ENCODE results near the gene SETBP1.

SETBP1 gene

DNA sequence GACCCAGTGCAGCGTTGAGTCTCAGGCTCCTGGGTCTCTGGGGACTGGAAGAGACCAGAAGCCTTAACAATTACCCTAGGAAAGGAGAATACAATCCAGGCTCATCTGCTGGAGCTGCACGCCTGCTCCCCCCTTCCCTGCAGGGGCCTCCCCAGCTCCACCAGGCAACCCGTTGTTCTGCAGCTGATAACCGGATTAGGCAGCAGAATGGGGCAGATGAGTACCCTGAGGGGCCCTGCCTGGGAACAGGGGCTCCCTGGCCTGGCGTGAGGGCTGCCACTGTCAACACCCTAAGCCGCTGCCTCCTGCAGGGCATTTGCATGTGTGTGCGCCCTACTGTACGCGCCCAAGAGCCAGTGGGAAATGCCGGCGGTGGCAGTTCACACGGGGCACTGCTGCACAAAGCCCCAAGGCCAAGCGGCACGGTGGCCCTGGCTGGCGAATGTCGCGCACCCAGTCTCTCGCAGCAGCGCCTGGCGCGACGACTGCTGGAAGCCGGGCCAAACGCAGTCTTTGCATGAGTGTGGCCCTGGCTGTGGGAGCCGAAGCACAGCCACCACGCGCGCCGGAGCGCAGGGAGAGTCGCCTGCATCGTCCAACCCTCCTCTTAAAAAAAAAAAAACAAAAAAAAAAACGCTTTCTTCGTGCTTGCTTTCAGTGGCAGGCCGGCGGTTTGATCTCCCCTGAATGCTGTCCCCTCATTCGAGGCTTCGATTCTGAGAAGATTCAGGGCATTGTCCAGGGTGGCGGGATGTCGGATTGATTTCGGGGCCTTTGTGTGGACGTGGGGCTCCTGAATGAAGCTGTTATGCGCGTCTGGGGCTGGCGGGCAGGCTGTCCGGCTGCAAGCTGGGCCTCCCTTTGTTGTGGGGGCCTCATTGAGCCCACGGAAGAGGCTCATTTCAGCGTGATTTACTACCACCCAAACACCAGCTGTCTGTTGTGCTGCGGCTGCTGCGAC, 63.8 kb downstream of the SETBP1 start:
- Histone ChIP-seq H3K9ac (ENCODE audit: low read length) (no peak overlapping the region), H3K4me3 (ENCODE audit: low read length) (no peak overlapping the region), H3K36me3 (ENCODE audit: control insufficient read depth, insufficient read depth, low read length, severe bottlenecking) (no peaks in the 10 kb centered on the region), H3K27me3 (replicated peaks; ENCODE audit: control insufficient read depth, insufficient read depth, low read length) (no peaks in the 10 kb centered on the region), H3K4me1 (ENCODE audit: control insufficient read depth, insufficient read depth, low read length) (peaks cover 14% of the 10 kb centered on the region), H3K9me3 (ENCODE audit: control insufficient read depth, low read length) (no peaks in the 10 kb centered on the region)
- no peak for DNase-seq (ENCODE audit: low read depth)

- Histone ChIP-seq H3K9me3 (ENCODE audit: control insufficient read depth, low read length) (no peaks in the 10 kb centered on the region), H3K4me3 (ENCODE audit: low read length) (no peak overlapping the region), H3K27me3 (replicated peaks; ENCODE audit: control insufficient read depth, insufficient read depth, low read length) (no peaks in the 10 kb centered on the region), H3K4me1 (ENCODE audit: control insufficient read depth, insufficient read depth, low read length) (peaks cover 14% of the 10 kb centered on the region), H3K9ac (ENCODE audit: low read length) (no peak overlapping the region), H3K36me3 (ENCODE audit: control insufficient read depth, insufficient read depth, low read length, severe bottlenecking) (no peaks in the 10 kb centered on the region)
- no peak for DNase-seq (ENCODE audit: low read depth)
Measured at GRCh38 chr18:44747157-44747556, 66.5 kb downstream of the SETBP1 start.

DNA sequence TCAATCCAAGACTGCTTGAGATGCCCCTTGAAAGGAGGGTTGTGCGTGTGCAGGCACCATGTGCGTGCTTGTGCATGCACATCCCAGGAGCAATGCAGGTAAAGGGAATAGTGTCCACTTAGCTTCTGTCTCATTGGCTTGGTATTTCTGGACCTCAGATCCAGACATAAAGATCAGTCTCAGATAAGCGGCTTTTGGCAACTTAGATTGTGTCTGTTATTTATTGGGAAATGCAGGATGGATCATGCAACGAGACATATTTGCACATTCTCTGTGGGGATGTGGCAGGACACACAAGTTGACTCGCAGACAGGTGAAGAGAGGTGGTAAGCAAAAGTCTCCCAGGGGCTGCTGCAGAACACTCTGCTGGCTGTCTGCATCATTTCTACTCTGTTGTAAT, 67.9 kb downstream of the SETBP1 start:
- no peaks in the 10 kb centered on the region for H3K27me3 ChIP-seq (replicated peaks; ENCODE audit: control insufficient read depth, insufficient read depth, low read length)
- no peak for DNase-seq (ENCODE audit: low read depth)

GRCh38 chr18:44750774-44751173, 70.1 kb downstream of the SETBP1 start:
- peaks cover 7% of the 10 kb centered on the region for H3K4me1 ChIP-seq (ENCODE audit: control insufficient read depth, insufficient read depth, low read length)
- H3K9me3 ChIP-seq (ENCODE audit: control insufficient read depth, low read length), result no peaks in the 10 kb centered on the region
- no peaks in the 10 kb centered on the region for H3K36me3 ChIP-seq (ENCODE audit: control insufficient read depth, insufficient read depth, low read length, severe bottlenecking)
- H3K4me3 ChIP-seq (ENCODE audit: low read length), result no peak overlapping the region
- H3K9ac ChIP-seq (ENCODE audit: low read length), result no peak overlapping the region
- no peak for DNase-seq (ENCODE audit: low read depth)
- no peaks in the 10 kb centered on the region for H3K27me3 ChIP-seq (replicated peaks; ENCODE audit: control insufficient read depth, insufficient read depth, low read length)

More for the DNA sequence above, 67.9 kb downstream of the SETBP1 start:
- Histone ChIP-seq H3K9ac (ENCODE audit: low read length) (no peak overlapping the region), H3K36me3 (ENCODE audit: control insufficient read depth, insufficient read depth, low read length, severe bottlenecking) (no peaks in the 10 kb centered on the region), H3K4me1 (ENCODE audit: control insufficient read depth, insufficient read depth, low read length) (peaks cover 7% of the 10 kb centered on the region), H3K4me3 (ENCODE audit: low read length) (no peak overlapping the region), H3K9me3 (ENCODE audit: control insufficient read depth, low read length) (no peaks in the 10 kb centered on the region)

GRCh38 chr18:44754567-44754966, 73.9 kb downstream of the SETBP1 start:
- no peaks in the 10 kb centered on the region for H3K36me3 ChIP-seq (ENCODE audit: control insufficient read depth, insufficient read depth, low read length, severe bottlenecking)
- no peak for DNase-seq (ENCODE audit: low read depth)
- no peaks in the 10 kb centered on the region for H3K4me1 ChIP-seq (ENCODE audit: control insufficient read depth, insufficient read depth, low read length)
- H3K4me3 ChIP-seq (ENCODE audit: low read length), result no peak overlapping the region
- H3K9ac ChIP-seq (ENCODE audit: low read length), result no peak overlapping the region
- no peaks in the 10 kb centered on the region for H3K27me3 ChIP-seq (replicated peaks; ENCODE audit: control insufficient read depth, insufficient read depth, low read length)
- no peaks in the 10 kb centered on the region for H3K9me3 ChIP-seq (ENCODE audit: control insufficient read depth, low read length)

- H3K36me3 ChIP-seq (ENCODE audit: control insufficient read depth, insufficient read depth, low read length, severe bottlenecking), result no peaks in the 10 kb centered on the region
- H3K9me3 ChIP-seq (ENCODE audit: control insufficient read depth, low read length), result no peaks in the 10 kb centered on the region
- H3K9ac ChIP-seq (ENCODE audit: low read length), result no peak overlapping the region
- no peak for DNase-seq (ENCODE audit: low read depth)
- H3K4me1 ChIP-seq (ENCODE audit: control insufficient read depth, insufficient read depth, low read length), result no peaks in the 10 kb centered on the region
- H3K27me3 ChIP-seq (replicated peaks; ENCODE audit: control insufficient read depth, insufficient read depth, low read length), result no peaks in the 10 kb centered on the region
- H3K4me3 ChIP-seq (ENCODE audit: low read length), result no peak overlapping the region
Measured at GRCh38 chr18:44758861-44759631, 78.4 kb downstream of the SETBP1 start.

DNA sequence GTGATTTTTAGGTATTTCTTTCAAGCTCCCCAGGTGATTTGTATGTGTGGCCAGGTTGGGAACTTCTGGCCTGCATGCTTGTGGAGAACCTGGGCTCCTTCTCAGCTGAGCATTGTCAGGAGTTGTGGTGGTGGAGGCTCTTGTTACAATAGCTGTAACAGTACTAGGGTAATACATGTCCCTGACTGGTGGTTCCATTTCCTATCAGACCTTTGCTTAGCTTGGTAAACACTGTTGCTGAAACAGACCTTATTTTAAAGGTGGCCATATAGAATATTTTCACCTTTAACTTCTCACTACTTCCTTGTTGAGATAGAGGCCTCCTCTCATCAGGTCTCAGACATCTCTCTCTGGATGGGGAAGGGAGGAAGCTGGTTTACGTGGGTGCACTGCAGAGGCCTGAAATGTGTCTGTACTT, 79.2 kb downstream of the SETBP1 start:
- no peaks in the 10 kb centered on the region for H3K27me3 ChIP-seq (replicated peaks; ENCODE audit: control insufficient read depth, insufficient read depth, low read length)
- H3K36me3 ChIP-seq (ENCODE audit: control insufficient read depth, insufficient read depth, low read length, severe bottlenecking), result no peaks in the 10 kb centered on the region

GRCh38 chr18:44761812-44762211, 81.1 kb downstream of the SETBP1 start:
- Histone ChIP-seq H3K27me3 (replicated peaks; ENCODE audit: control insufficient read depth, insufficient read depth, low read length) (no peaks in the 10 kb centered on the region), H3K36me3 (ENCODE audit: control insufficient read depth, insufficient read depth, low read length, severe bottlenecking) (no peaks in the 10 kb centered on the region), H3K4me3 (ENCODE audit: low read length) (no peak overlapping the region), H3K9me3 (ENCODE audit: control insufficient read depth, low read length) (no peaks in the 10 kb centered on the region), H3K9ac (ENCODE audit: low read length) (no peak overlapping the region), H3K4me1 (ENCODE audit: control insufficient read depth, insufficient read depth, low read length) (peaks cover 10% of the 10 kb centered on the region)
- no peak for DNase-seq (ENCODE audit: low read depth)

More for the DNA sequence above, 79.2 kb downstream of the SETBP1 start:
- Histone ChIP-seq H3K4me1 (ENCODE audit: control insufficient read depth, insufficient read depth, low read length) (peaks cover 2% of the 10 kb centered on the region), H3K9me3 (ENCODE audit: control insufficient read depth, low read length) (no peaks in the 10 kb centered on the region), H3K4me3 (ENCODE audit: low read length) (no peak overlapping the region), H3K9ac (ENCODE audit: low read length) (no peak overlapping the region)
- DNase-seq (ENCODE audit: low read depth), result no peak

- H3K36me3 ChIP-seq (ENCODE audit: control insufficient read depth, insufficient read depth, low read length, severe bottlenecking), result no peaks in the 10 kb centered on the region
- H3K27me3 ChIP-seq (replicated peaks; ENCODE audit: control insufficient read depth, insufficient read depth, low read length), result no peaks in the 10 kb centered on the region
- H3K4me3 ChIP-seq (ENCODE audit: low read length), result no peak overlapping the region
- H3K9me3 ChIP-seq (ENCODE audit: control insufficient read depth, low read length), result no peaks in the 10 kb centered on the region
- H3K4me1 ChIP-seq (ENCODE audit: control insufficient read depth, insufficient read depth, low read length), result peaks cover 10% of the 10 kb centered on the region
- DNase-seq (ENCODE audit: low read depth), result no peak
- H3K9ac ChIP-seq (ENCODE audit: low read length), result no peak overlapping the region
Measured at GRCh38 chr18:44763327-44763726, 82.6 kb downstream of the SETBP1 start.

DNA sequence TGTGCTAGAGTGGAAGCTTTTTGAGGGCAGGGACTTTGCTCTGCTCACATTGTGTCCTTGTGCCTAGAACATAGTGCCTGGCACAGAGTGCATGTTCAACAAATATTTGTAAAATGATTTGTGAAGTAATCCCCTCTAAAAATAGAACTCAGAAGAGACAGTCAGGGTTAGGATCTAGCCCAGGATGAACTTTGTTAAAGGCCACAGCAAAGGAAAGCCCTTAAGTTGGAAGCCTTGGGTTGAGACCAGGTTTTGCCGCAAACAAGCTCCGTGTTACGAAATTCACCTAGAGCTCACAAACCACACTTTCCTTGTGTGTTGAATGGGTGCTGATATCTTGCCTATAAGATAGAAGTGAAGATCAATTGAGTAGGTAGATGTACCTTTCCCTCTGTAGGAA, 84.2 kb downstream of the SETBP1 start:
- no peak overlapping the region for H3K4me3 ChIP-seq (ENCODE audit: low read length)
- no peak overlapping the region for H3K9ac ChIP-seq (ENCODE audit: low read length)
- H3K4me1 ChIP-seq (ENCODE audit: control insufficient read depth, insufficient read depth, low read length), result peaks cover 10% of the 10 kb centered on the region
- DNase-seq (ENCODE audit: low read depth), result no peak
- no peaks in the 10 kb centered on the region for H3K27me3 ChIP-seq (replicated peaks; ENCODE audit: control insufficient read depth, insufficient read depth, low read length)
- H3K36me3 ChIP-seq (ENCODE audit: control insufficient read depth, insufficient read depth, low read length, severe bottlenecking), result no peaks in the 10 kb centered on the region
- H3K9me3 ChIP-seq (ENCODE audit: control insufficient read depth, low read length), result no peaks in the 10 kb centered on the region

GRCh38 chr18:44765456-44765855, 84.8 kb downstream of the SETBP1 start:
- no peaks in the 10 kb centered on the region for H3K9me3 ChIP-seq (ENCODE audit: control insufficient read depth, low read length)
- no peak for DNase-seq (ENCODE audit: low read depth)
- H3K4me1 ChIP-seq (ENCODE audit: control insufficient read depth, insufficient read depth, low read length), result peaks cover 10% of the 10 kb centered on the region
- H3K4me3 ChIP-seq (ENCODE audit: low read length), result no peak overlapping the region
- no peaks in the 10 kb centered on the region for H3K27me3 ChIP-seq (replicated peaks; ENCODE audit: control insufficient read depth, insufficient read depth, low read length)
- H3K36me3 ChIP-seq (ENCODE audit: control insufficient read depth, insufficient read depth, low read length, severe bottlenecking), result no peaks in the 10 kb centered on the region
- H3K9ac ChIP-seq (ENCODE audit: low read length), result no peak overlapping the region

Measured in adipocyte (in vitro differentiated cells).